HG03565 (cell line): ENCODE results near the gene CYP26C1.

Experiments
- ATAC-seq: cut with Tn5 transposase; IDR thresholded peaks from one replicate; pipeline ENCODE4 v1.9.1; 2021; ENCODE audit warnings: mild to moderate bottlenecking, moderate library complexity; ENCODE audit not compliant: unreplicated experiment

CYP26C1 gene

GRCh38 chr10:93063977-93064660 lies 3.5 kb downstream of the CYP26C1 start:
- ATAC-seq, result no peak

- no peak for ATAC-seq
Measured at GRCh38 chr10:93064874-93065660, 4.5 kb downstream of the CYP26C1 start.

GRCh38 chr10:93065675-93066543 lies 5.3 kb downstream of the CYP26C1 start:
- ATAC-seq, result no peak

- ATAC-seq, result no peak
Measured at GRCh38 chr10:93066544-93066913, 5.9 kb downstream of the CYP26C1 start.

GRCh38 chr10:93067443-93068365 lies 7.1 kb downstream of the CYP26C1 start:
- no peak for ATAC-seq

- ATAC-seq, result no peak
Measured at GRCh38 chr10:93068411-93069244, 8.0 kb downstream of the CYP26C1 start.

GRCh38 chr10:93069245-93069561 lies 8.6 kb downstream of the CYP26C1 start:
- no peak for ATAC-seq

GRCh38 chr10:93070378-93071176 lies 10.0 kb downstream of the CYP26C1 start:
- no peak for ATAC-seq

- ATAC-seq, result no peak
Measured at GRCh38 chr10:93071177-93071472, 10.5 kb downstream of the CYP26C1 start.

GRCh38 chr10:93071674-93072224 lies 11.2 kb downstream of the CYP26C1 start:
- no peak for ATAC-seq

- ATAC-seq, result no peak
Measured at GRCh38 chr10:93072225-93072712, 11.7 kb downstream of the CYP26C1 start.

GRCh38 chr10:93072713-93073538 lies 12.3 kb downstream of the CYP26C1 start:
- no peak for ATAC-seq

GRCh38 chr10:93073539-93074146 lies 13.0 kb downstream of the CYP26C1 start, which contains the start of gene CYP26A1:
TSS of gene CYP26A1 (plus strand) at chr10:93073893. CDS start at chr10:93073935, 42 bp downstream.
- ATAC-seq, result no peak

- ATAC-seq, result no peak
Measured at GRCh38 chr10:93074147-93074596, 13.6 kb downstream of the CYP26C1 start.

GRCh38 chr10:93074597-93075368 lies 14.2 kb downstream of the CYP26C1 start:
- ATAC-seq, result no peak
